HepG2 (cell line): Measurements from ENCODE around the gene ZSWIM9. TPM values are rescaled to one million over a fixed set of nuclear protein-coding genes. Genes with fewer than 3 reads are reported as not detected.

Experiments
- KMT2B ChIP-seq: IDR thresholded peaks from 2 replicates; pipeline ENCODE4 v1.6.1; 2016; ENCODE audit warnings: missing genetic modification reagents, missing compliant biosample characterization
- MYC ChIP-seq: sonication (generic); formaldehyde crosslinking; IDR thresholded peaks from 2 replicates; pipeline ENCODE4 v1.9.0; 2021; ENCODE audit warnings: missing genetic modification reagents, borderline replicate concordance
- NFAT5 ChIP-seq: sonication (generic); formaldehyde crosslinking; IDR thresholded peaks from 2 replicates; pipeline ENCODE4 v1.4.0; 2020; ENCODE audit warnings: missing genetic modification reagents
- NRL ChIP-seq: sonication (generic); formaldehyde crosslinking; IDR thresholded peaks from 2 replicates; pipeline ENCODE4 v1.5.0; 2020; ENCODE audit warnings: missing genetic modification reagents, mild to moderate bottlenecking, moderate library complexity, borderline replicate concordance
- POLR2A ChIP-seq, 2 experiments: IDR thresholded peaks; 2 replicates each; pipeline ENCODE4 v1.6.1; 2011; ENCODE audit warnings: low read depth in 2 of 2, low read length in 2 of 2, mild to moderate bottlenecking in 1 of 2, moderate library complexity in 1 of 2; ENCODE audit not compliant: insufficient read depth in 1 of 2
- POLR2G ChIP-seq: fragments of 200-400 bp; formaldehyde crosslinking; IDR thresholded peaks from 2 replicates; pipeline ENCODE4 v1.6.1; 2018; ENCODE audit warnings: mild to moderate bottlenecking, low read depth, low read length, moderate library complexity
- SMAD9 ChIP-seq: sonication (generic); formaldehyde crosslinking; IDR thresholded peaks from 2 replicates; pipeline ENCODE4 v1.5.1; 2020; ENCODE audit warnings: mild to moderate bottlenecking, missing genetic modification reagents
- ZBTB46 ChIP-seq: sonication (generic); formaldehyde crosslinking; IDR thresholded peaks from 2 replicates; pipeline ENCODE4 v1.4.0; 2020; ENCODE audit warnings: mild to moderate bottlenecking, missing genetic modification reagents, borderline replicate concordance
- ZNF292 ChIP-seq: sonication (generic); formaldehyde crosslinking; IDR thresholded peaks from 2 replicates; pipeline ENCODE4 v1.8.1; 2022; ENCODE audit warnings: mild to moderate bottlenecking, low read depth, missing genetic modification reagents, borderline replicate concordance
- ZNF441 ChIP-seq: sonication (generic); formaldehyde crosslinking; IDR thresholded peaks from 2 replicates; pipeline ENCODE4 v1.7.0; 2021; ENCODE audit warnings: missing genetic modification reagents, borderline replicate concordance
- ZNF512B ChIP-seq: sonication (generic); formaldehyde crosslinking; IDR thresholded peaks from 2 replicates; pipeline ENCODE4 v1.5.1; 2020; ENCODE audit warnings: missing genetic modification reagents, mild to moderate bottlenecking, borderline replicate concordance
- ZNF724P ChIP-seq: sonication (generic); formaldehyde crosslinking; IDR thresholded peaks from 2 replicates; pipeline ENCODE4 v1.8.0; 2022; ENCODE audit warnings: missing genetic modification reagents, borderline replicate concordance
- ZNF790 ChIP-seq: sonication (generic); formaldehyde crosslinking; IDR thresholded peaks from 2 replicates; pipeline ENCODE4 v1.8.0; 2022; ENCODE audit warnings: missing genetic modification reagents, mild to moderate bottlenecking, borderline replicate concordance
- ZSCAN12 ChIP-seq: sonication (generic); formaldehyde crosslinking; IDR thresholded peaks from 2 replicates; pipeline ENCODE4 v1.9.0; 2021; ENCODE audit warnings: mild to moderate bottlenecking, missing genetic modification reagents
- polyA plus RNA-seq, 8 experiments: library from polyadenylated mRNA; depleted of rRNA in 3 of 8; stranded (reverse) in 7 of 8; unstranded in 1 of 8; fragments of >200 nt; fragmentation: Illumina TruSeq in 4 of 8; extraction: Trizol in 4 of 8; gene quantifications; 2 replicates each; pipeline versions ENCODE4 v1.2.1 to v1.2.3, GENCODE V29; 2011 to 2016; ENCODE audit warnings: low read depth in 4 of 8, missing spikeins in 1 of 8, mixed read lengths in 1 of 8; ENCODE audit not compliant: insufficient read depth in 1 of 8
- total RNA-seq, 5 experiments: library from RNA; depleted of rRNA; stranded (reverse); fragments of >200 nt; fragmentation: Illumina TruSeq; extraction: Trizol; gene quantifications; 2 replicates each; pipeline ENCODE4 v1.2.3, GENCODE V29; 2016; ENCODE audit warnings: low read depth in 1 of 5
- TF ChIP-seq, protein P1 (sequence below), 2 experiments: fragments of 450-650 bp in 1 of 2; sonication (generic) in 1 of 2; formaldehyde crosslinking; IDR thresholded peaks; 2 replicates each; pipeline versions ENCODE4 v1.5.0 to v1.8.0; 2020 to 2022; ENCODE audit warnings: mild to moderate bottlenecking in 1 of 2, missing genetic modification reagents in 1 of 2

Gene ZSWIM9
- total and polyA plus RNA-seq, 2 of the 13 experiments (the other 11 are each of a cell fraction or from before 2014, with no cell fraction given) = 0.18 to 1.1 TPM

DNA sequence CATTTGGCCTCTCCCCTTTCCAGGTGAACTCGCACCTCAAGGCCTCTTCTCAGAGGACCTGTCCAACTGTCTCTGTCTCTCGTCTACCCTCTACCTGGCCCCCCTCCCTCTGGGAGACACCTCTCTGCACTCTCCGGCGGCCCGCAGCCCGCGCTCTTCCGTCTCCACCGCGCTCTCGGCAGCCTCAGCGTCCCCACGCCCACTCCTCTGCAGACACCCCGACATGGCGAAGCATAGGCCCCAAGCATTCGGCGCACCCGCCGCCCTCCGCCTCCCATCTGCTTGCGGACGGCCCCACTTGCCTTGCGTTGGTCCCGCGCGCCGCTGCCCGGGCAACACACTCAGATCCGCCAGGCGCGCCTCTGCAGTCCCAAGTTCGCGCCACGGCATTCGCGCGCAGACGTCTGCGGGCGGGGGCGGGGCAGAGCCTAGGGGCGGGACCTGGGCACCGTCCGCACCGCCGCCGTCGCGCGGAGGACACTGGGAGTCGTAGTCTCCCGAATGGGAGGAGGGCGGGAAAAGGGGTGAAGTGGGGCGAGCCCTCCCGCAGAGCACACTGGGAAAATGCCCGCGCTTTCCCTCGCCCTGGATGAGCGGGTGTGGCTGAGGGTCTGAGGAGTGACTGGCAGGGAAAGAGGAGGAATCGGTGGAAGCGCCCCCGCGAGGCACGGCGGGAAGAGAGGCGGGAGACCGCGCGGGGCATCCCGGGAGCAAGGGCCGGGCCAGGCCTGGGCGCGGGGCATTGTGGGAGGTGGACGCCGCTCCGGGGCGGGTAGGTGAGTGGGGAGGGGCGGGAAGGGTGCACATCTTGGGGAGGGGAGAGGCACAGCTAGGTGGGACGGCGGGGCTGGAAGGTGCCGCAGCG lies at the start of gene ZSWIM9, which contains the start of gene LIG1 (continued):
- TF ChIP-seq NRL = 0 out of 2 replicates have a peak, but pooled peaks have one; percentile 49
- no peak; the same call in 1 of the 2 replicates for TF ChIP-seq ZSCAN12 (CRISPR knock-in tag)
- no peak for TF ChIP-seq ZNF292
- peak; percentile 98 for TF ChIP-seq ZNF441
- TF ChIP-seq, protein P1, sequence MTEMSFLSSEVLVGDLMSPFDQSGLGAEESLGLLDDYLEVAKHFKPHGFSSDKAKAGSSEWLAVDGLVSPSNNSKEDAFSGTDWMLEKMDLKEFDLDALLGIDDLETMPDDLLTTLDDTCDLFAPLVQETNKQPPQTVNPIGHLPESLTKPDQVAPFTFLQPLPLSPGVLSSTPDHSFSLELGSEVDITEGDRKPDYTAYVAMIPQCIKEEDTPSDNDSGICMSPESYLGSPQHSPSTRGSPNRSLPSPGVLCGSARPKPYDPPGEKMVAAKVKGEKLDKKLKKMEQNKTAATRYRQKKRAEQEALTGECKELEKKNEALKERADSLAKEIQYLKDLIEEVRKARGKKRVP (CRISPR knock-in tag; IDR thresholded peaks at IDR 0.05) = peak in 1 of 2 experiments; percentile 38; a peak in 1 of 4 replicates
- no peak for TF ChIP-seq SMAD9 (CRISPR knock-in tag)
- TF ChIP-seq ZNF512B (CRISPR knock-in tag) = 0 out of 2 replicates have a peak, but pooled peaks have one; percentile 22
- peak; percentile 52; the same call in 1 of the 2 replicates for TF ChIP-seq MYC
- peak in 1 of 2 experiments; percentile 75; a peak in 3 of 4 replicates for TF ChIP-seq POLR2A (IDR thresholded peaks at IDR 0.05; ENCODE audit: insufficient read depth in 1 of 2, low read depth in 2 of 2, low read length in 2 of 2)
- peak; percentile 72; the same call in 1 of the 2 replicates for TF ChIP-seq NFAT5 (CRISPR knock-in tag)
- peak; percentile 74; the same call in 1 of the 2 replicates for TF ChIP-seq ZNF790
- TF ChIP-seq ZNF724P (CRISPR knock-in tag) = peak; percentile 85
- no peak for TF ChIP-seq ZBTB46 (CRISPR knock-in tag)
- peak; percentile 72 for TF ChIP-seq KMT2B
- peak; percentile 69 for TF ChIP-seq POLR2G
